ENCODE results near the gene KIF12. TPM values are rescaled to one million over a fixed set of nuclear protein-coding genes. Genes with fewer than 3 reads are reported as not detected.

The KIF12 gene
- total and polyA plus RNA-seq, 2 of the 13 experiments (the other 11 are each of a cell fraction or from before 2014, with no cell fraction given) = 1.8 to 12.5 TPM

GRCh38 chr9:114059047-114059803, 39.9 kb downstream of the KIF12 start:
- no peak overlapping the region for H2AFZ ChIP-seq (ENCODE audit: low read length)
- H3K9me3 ChIP-seq (ENCODE audit: low read length) = no peaks in the 10 kb centered on the region
- ATAC-seq (peak; percentile 59), FAIRE-seq (no peak), DNase-seq (ENCODE audit: low spot score) (peak; percentile 29)
- peaks cover 0 to 2% of the 10 kb centered on the region in 2 experiments; a peak in 1 of 5 replicates for H3K27me3 ChIP-seq (ENCODE audit: control insufficient read depth in 1 of 2, insufficient read depth in 2 of 2, low read length in 2 of 2)
- intact Hi-C loops (cut with micrococcal nuclease; ENCODE audit: unreplicated experiment) (no loop called here), in situ Hi-C loops (cut with HindIII; ENCODE audit: extremely low pct_ligation_motif_present, low pct_unique_long_range_greater_than_20kb) (no loop called here)
- H3K4me2 ChIP-seq (ENCODE audit: low read depth, low read length) = peak overlapping the region; percentile 2; the same call in 1 of the 2 replicates
- peaks cover 46% of the 10 kb centered on the region for H4K20me1 ChIP-seq (ENCODE audit: insufficient read depth, low read length)
- ChIA-PET POLR2A (interaction anchor here (1.0 to 5.3 kb wide), 5 partner anchors 12 to 256 kb away, joined by 3 to 52 read pairs (median 10); partner anchors contain the start of gene AMBP), CTCF (ENCODE audit: low intra/inter-chr PET ratio, low total read pairs) (interaction anchor here (0.5 kb wide), 1 partner anchor 12 kb away, joined by 3 read pairs; no protein-coding TSS in a partner anchor)
- H3K4me1 ChIP-seq (ENCODE audit: insufficient read depth, low read length) = peaks cover 61% of the 10 kb centered on the region
- H3K9ac ChIP-seq (ENCODE audit: insufficient read depth, low read depth, low read length) = no peak overlapping the region
- no TSS peak for BruUV-seq (replicated peaks)
- no peaks in the 10 kb centered on the region for H3K79me2 ChIP-seq (ENCODE audit: insufficient read depth, low read length)
- H3K36me3 ChIP-seq (replicated peaks in 1 of 2; ENCODE audit: control insufficient read depth in 1 of 2, insufficient read depth in 2 of 2, low read length in 2 of 2) = peaks cover 16 to 43% of the 10 kb centered on the region in 2 experiments
- no peak overlapping the region for H3K4me3 ChIP-seq (replicated peaks in 1 of 3; ENCODE audit: insufficient read depth in 1 of 3, low read depth in 2 of 3, low read length in 3 of 3)
- peak overlapping the region; percentile 41 for H3K27ac ChIP-seq (ENCODE audit: extremely low read length, insufficient read depth, low read length)
- 28% methylated on average over 4 of the region's 8 CpGs for WGBS (ENCODE audit: low lambda C conversion rate)
- TF ChIP-seq XRCC5 (optimal IDR thresholded peaks at IDR 0.05; ENCODE audit: low read length) (no peak), NBN (conservative IDR thresholded peaks at IDR 0.05) (no peak), ZFP90 (CRISPR knock-in tag; IDR thresholded peaks at IDR 0.05; ENCODE audit: borderline replicate concordance) (no peak), SMARCC2 (IDR thresholded peaks at IDR 0.05) (no peak), ZNF274 (CRISPR knock-in tag; IDR thresholded peaks at IDR 0.05) (no peak), GABPA (IDR thresholded peaks at IDR 0.05; ENCODE audit: low read depth, low read length) (no peak), GABPA (CRISPR knock-in tag; IDR thresholded peaks at IDR 0.05; ENCODE audit: low read depth) (no peak), ZMAT3 (CRISPR knock-in tag; conservative IDR thresholded peaks at IDR 0.05) (no peak), ZNF652 (CRISPR knock-in tag; IDR thresholded peaks at IDR 0.05; ENCODE audit: borderline replicate concordance, low read depth) (no peak), HOXA7 (CRISPR knock-in tag; IDR thresholded peaks at IDR 0.05) (no peak), ZNF10 (CRISPR knock-in tag; IDR thresholded peaks at IDR 0.05; ENCODE audit: borderline replicate concordance, low read depth) (no peak), ZFP36 (IDR thresholded peaks at IDR 0.05; ENCODE audit: borderline replicate concordance, low read depth, low read length, partially characterized antibody) (no peak), IKZF4 (CRISPR knock-in tag; IDR thresholded peaks at IDR 0.05; ENCODE audit: borderline replicate concordance, low read depth, not compliant biosample characterization) (no peak), PREB (CRISPR knock-in tag; IDR thresholded peaks at IDR 0.05) (no peak), MAZ (IDR thresholded peaks at IDR 0.05; ENCODE audit: borderline replicate concordance, low read depth, low read length) (no peak), MAZ (CRISPR knock-in tag; IDR thresholded peaks at IDR 0.05; ENCODE audit: low read depth) (no peak), MXD1 (CRISPR knock-in tag; IDR thresholded peaks at IDR 0.05) (no peak), DMTF1 (CRISPR knock-in tag; IDR thresholded peaks at IDR 0.05) (no peak), EEA1 (CRISPR knock-in tag; IDR thresholded peaks at IDR 0.05; ENCODE audit: borderline replicate concordance) (no peak), ZNF331 (CRISPR knock-in tag; IDR thresholded peaks at IDR 0.05) (no peak)
